PFSK-1 (cell line): ENCODE results near the gene SLC10A6.

Experiments used
- POLR2AphosphoS5 ChIP-seq: IDR thresholded peaks from 2 replicates; pipeline ENCODE4 v1.6.1; 2012; ENCODE audit warnings: low read depth, mild to moderate bottlenecking, control low read depth, low read length, moderate library complexity
- TAF1 ChIP-seq: IDR thresholded peaks from 2 replicates; pipeline ENCODE4 v1.6.1; 2012; ENCODE audit warnings: low read length, control low read depth, borderline replicate concordance; ENCODE audit not compliant: insufficient read depth
- TF ChIP-seq, protein P1 (sequence below), 2 experiments: IDR thresholded peaks; 2 replicates each; pipeline versions ENCODE4 v1.6.1 to v1.8.0; 2011 to 2012; ENCODE audit warnings: low read depth in 2 of 2, low read length in 2 of 2, control low read depth in 1 of 2, inconsistent platforms in 1 of 2, mild to moderate bottlenecking in 1 of 2, moderate library complexity in 1 of 2; ENCODE audit not compliant: insufficient read depth in 1 of 2

DNA sequence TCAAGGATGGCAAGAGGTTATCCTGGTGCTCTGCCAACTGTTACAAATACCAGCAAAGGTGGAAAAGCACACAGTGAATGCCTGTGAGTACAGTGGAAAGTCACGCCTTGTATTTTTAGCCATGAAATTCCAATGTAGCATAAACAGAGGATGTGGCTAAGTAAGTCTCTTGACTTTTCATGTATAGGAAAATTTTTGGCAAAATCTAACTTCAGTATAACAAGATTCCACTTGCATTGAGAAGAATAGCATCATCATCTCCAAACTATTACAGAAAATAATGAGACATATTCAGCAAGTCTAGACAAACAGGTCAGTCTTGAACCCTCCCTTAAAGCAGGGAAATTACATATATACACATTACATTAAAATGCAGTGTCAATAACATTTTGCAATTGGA lies 7.9 kb downstream of the SLC10A6 start:
- TF ChIP-seq TAF1 (no peak), POLR2AphosphoS5 (no peak)
- TF ChIP-seq, protein P1, sequence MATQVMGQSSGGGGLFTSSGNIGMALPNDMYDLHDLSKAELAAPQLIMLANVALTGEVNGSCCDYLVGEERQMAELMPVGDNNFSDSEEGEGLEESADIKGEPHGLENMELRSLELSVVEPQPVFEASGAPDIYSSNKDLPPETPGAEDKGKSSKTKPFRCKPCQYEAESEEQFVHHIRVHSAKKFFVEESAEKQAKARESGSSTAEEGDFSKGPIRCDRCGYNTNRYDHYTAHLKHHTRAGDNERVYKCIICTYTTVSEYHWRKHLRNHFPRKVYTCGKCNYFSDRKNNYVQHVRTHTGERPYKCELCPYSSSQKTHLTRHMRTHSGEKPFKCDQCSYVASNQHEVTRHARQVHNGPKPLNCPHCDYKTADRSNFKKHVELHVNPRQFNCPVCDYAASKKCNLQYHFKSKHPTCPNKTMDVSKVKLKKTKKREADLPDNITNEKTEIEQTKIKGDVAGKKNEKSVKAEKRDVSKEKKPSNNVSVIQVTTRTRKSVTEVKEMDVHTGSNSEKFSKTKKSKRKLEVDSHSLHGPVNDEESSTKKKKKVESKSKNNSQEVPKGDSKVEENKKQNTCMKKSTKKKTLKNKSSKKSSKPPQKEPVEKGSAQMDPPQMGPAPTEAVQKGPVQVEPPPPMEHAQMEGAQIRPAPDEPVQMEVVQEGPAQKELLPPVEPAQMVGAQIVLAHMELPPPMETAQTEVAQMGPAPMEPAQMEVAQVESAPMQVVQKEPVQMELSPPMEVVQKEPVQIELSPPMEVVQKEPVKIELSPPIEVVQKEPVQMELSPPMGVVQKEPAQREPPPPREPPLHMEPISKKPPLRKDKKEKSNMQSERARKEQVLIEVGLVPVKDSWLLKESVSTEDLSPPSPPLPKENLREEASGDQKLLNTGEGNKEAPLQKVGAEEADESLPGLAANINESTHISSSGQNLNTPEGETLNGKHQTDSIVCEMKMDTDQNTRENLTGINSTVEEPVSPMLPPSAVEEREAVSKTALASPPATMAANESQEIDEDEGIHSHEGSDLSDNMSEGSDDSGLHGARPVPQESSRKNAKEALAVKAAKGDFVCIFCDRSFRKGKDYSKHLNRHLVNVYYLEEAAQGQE (IDR thresholded peaks at IDR 0.05; ENCODE audit: insufficient read depth in 1 of 2, low read depth in 2 of 2, low read length in 2 of 2), result no peak
